ENCODE results near the gene DBN1. TPM values are rescaled to one million over a fixed set of nuclear protein-coding genes. Genes with fewer than 3 reads are reported as not detected.

DBN1 gene
- total RNA-seq, 2 donors from 2014 or later = 322 to 383 TPM

- Mint-ChIP-seq H3K4me1 (peaks cover 8% of the 10 kb centered on the region), H3K27me3 (ENCODE audit: insufficient read depth) (peaks cover 49% of the 10 kb centered on the region), H3K36me3 (ENCODE audit: low read depth) (peaks cover 3% of the 10 kb centered on the region), H3K27ac (no peak overlapping the region), H3K9me3 (no peaks in the 10 kb centered on the region), H3K4me3 (peak overlapping the region; percentile 47)
- WGBS, 2 experiments (ENCODE audit: insufficient coverage in 1 of 2, insufficient read length in 1 of 2) = 88 to 97% methylated on average over 7 to 10 of the region's 10 CpGs
- Histone ChIP-seq H3K9me3 (ENCODE audit: control insufficient read depth, low read length) (no peaks in the 10 kb centered on the region), H3K4me3 (ENCODE audit: low read length) (no peak overlapping the region), H3K4me1 (ENCODE audit: control insufficient read depth, insufficient read depth, low read length) (peaks cover 3% of the 10 kb centered on the region), H3K36me3 (ENCODE audit: control insufficient read depth, insufficient read depth, low read length) (no peaks in the 10 kb centered on the region), H3K27me3 (ENCODE audit: control insufficient read depth, insufficient read depth, low read length, poor library complexity, severe bottlenecking) (peaks cover 13% of the 10 kb centered on the region), H3K9ac (ENCODE audit: extremely low read depth, low read length, poor library complexity, severe bottlenecking) (no peak overlapping the region), H3K27ac (ENCODE audit: low read depth, low read length) (no peak overlapping the region)
- DNase-seq = no peak
- no peak for TF ChIP-seq CTCF (conservative IDR thresholded peaks at IDR 0.05)
These were observed 28.1 kb downstream of the DBN1 start for GRCh38 chr5:177445052-177445916.

DNA sequence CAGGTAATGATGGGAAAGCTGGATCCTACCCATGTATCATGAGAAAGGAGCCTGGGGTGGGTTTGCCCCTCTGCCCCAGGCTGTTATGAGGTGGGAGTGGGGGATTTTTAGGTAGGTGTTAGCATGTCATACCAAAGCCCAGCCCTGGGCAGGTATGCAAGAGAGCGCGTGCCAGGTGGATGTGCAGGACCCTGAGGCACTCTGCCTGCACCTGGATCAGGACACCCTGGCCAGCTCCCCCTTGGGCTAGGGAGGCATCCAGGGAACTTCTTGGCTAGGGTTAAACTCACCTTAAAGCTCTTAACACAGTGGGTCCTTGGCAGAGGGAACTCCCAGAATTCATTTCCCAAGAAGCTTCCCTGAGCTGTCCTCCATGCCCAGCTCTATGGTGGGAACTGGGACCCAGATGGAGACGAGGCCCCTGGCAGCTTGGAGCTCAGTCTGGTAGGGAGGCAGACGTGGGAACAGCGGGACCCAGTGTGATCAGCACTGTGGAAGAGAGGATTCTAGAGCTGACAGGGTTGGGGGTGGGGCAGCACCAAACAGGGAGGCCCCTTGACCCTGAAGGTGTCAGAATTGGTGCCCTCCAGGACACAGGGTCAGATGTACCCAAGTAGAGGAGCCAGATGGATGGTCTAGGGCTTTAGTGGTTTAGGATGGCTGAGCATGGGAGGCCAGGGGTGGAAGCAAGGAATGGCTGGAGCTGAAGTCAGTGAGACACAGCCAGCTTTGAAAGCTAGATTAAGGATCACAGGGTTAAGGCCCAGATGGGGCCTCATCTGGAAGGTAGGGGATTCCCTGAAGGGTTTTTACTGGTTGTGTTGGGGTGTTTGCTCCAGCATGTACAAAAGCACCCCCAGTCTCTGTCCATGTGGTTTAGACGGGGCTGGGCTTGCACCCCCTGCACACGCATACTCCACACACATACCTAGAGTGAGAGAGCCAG lies 29.1 kb downstream of the DBN1 start:
- no peaks in the 10 kb centered on the region for H3K9me3 Mint-ChIP-seq
- H3K4me1 Mint-ChIP-seq = peaks cover 8% of the 10 kb centered on the region
- peaks cover 8% of the 10 kb centered on the region for H3K36me3 Mint-ChIP-seq (ENCODE audit: low read depth)
- no peak for DNase-seq
- Histone ChIP-seq H3K4me1 (ENCODE audit: control insufficient read depth, insufficient read depth, low read length) (peaks cover 3% of the 10 kb centered on the region), H3K27me3 (ENCODE audit: control insufficient read depth, insufficient read depth, low read length, poor library complexity, severe bottlenecking) (peaks cover 13% of the 10 kb centered on the region), H3K4me3 (ENCODE audit: low read length) (no peak overlapping the region), H3K36me3 (ENCODE audit: control insufficient read depth, insufficient read depth, low read length) (peaks cover 3% of the 10 kb centered on the region), H3K9me3 (ENCODE audit: control insufficient read depth, low read length) (no peaks in the 10 kb centered on the region), H3K27ac (ENCODE audit: low read depth, low read length) (no peak overlapping the region), H3K9ac (ENCODE audit: extremely low read depth, low read length, poor library complexity, severe bottlenecking) (no peak overlapping the region)
- H3K27ac Mint-ChIP-seq = no peak overlapping the region
- H3K27me3 Mint-ChIP-seq (ENCODE audit: insufficient read depth) = peaks cover 41% of the 10 kb centered on the region
- WGBS, 2 experiments (ENCODE audit: insufficient coverage in 1 of 2, insufficient read length in 1 of 2) = 85 to 100% methylated on average over 3 to 7 of the region's 7 CpGs
- no peak for TF ChIP-seq CTCF (conservative IDR thresholded peaks at IDR 0.05)
- H3K4me3 Mint-ChIP-seq = no peak overlapping the region

DNA sequence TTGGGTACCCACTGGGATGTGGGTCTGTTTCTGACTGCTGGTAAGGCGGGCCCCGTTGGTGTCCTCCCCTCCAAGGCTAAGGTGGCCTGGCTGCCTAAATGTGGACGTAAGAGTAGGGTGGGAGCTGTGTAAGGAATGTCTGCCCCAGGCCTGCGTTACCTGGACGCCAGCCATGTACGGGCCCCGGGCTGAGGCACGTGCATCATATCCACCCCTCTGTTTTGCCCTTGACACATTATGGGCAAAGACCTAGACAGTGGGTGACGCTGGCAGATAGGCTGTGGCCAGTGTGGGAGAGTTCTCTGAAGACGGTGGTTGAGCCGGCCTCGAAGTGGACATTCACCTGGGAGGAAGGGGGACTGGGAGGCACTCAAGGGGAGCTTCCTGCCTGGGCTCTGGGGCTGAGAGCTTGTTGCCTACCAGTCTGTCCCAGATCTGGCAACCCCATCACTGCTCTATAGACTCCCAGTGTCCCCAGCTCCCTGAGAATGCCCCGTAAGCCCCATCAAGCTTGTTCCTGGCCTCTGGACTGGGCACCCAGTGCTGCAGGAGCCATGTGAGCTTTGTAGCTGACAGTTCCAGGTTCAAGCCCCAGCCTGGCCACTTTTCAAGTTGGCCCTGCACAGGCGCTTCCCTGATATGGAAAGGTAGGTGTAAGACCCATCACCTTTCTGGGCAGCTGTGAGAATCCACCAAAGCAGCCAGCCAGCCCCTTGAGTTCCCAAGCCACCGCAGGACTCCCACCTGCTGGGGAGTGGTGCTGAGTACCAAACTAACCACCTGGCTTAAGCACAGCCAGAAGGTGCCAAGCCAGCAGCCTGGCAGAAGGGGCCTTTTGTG lies 30.1 kb downstream of the DBN1 start:
- Histone ChIP-seq H3K36me3 (ENCODE audit: control insufficient read depth, insufficient read depth, low read length) (peaks cover 10% of the 10 kb centered on the region), H3K4me3 (ENCODE audit: low read length) (no peak overlapping the region), H3K9me3 (ENCODE audit: control insufficient read depth, low read length) (no peaks in the 10 kb centered on the region), H3K9ac (ENCODE audit: extremely low read depth, low read length, poor library complexity, severe bottlenecking) (no peak overlapping the region), H3K27me3 (ENCODE audit: control insufficient read depth, insufficient read depth, low read length, poor library complexity, severe bottlenecking) (peaks cover 8% of the 10 kb centered on the region), H3K27ac (ENCODE audit: low read depth, low read length) (no peak overlapping the region), H3K4me1 (ENCODE audit: control insufficient read depth, insufficient read depth, low read length) (peaks cover 3% of the 10 kb centered on the region)
- DNase-seq = no peak
- H3K9me3 Mint-ChIP-seq = no peaks in the 10 kb centered on the region
- 92 to 97% methylated on average over 5 to 15 of the region's 15 CpGs for WGBS, 2 experiments (ENCODE audit: insufficient coverage in 1 of 2, insufficient read length in 1 of 2)
- H3K27ac Mint-ChIP-seq = no peak overlapping the region
- H3K27me3 Mint-ChIP-seq (ENCODE audit: insufficient read depth) = peaks cover 31% of the 10 kb centered on the region
- no peak for TF ChIP-seq CTCF (conservative IDR thresholded peaks at IDR 0.05)
- no peak overlapping the region for H3K4me3 Mint-ChIP-seq
- H3K36me3 Mint-ChIP-seq (ENCODE audit: low read depth) = peaks cover 16% of the 10 kb centered on the region
- peaks cover 8% of the 10 kb centered on the region for H3K4me1 Mint-ChIP-seq
